K562 (cell line): Measurements from ENCODE around the gene ZFYVE19. TPM values are rescaled to one million over a fixed set of nuclear protein-coding genes. Genes with fewer than 3 reads are reported as not detected.

Experiments used
- ASH1L ChIP-seq: fragments of 450-650 bp; IDR thresholded peaks from 2 replicates; pipeline ENCODE4 v1.6.1; 2018; ENCODE audit warnings: borderline replicate concordance, mild to moderate bottlenecking, low read depth; ENCODE audit not compliant: partially characterized antibody
- ATF3 ChIP-seq, 2 experiments: fragments of 450-650 bp in 1 of 2; sonication (generic) in 1 of 2; formaldehyde crosslinking in 1 of 2; IDR thresholded peaks in 1 of 2; conservative IDR thresholded peaks in 1 of 2; 2 replicates each; pipeline versions ENCODE4 v1.6.1 to v1.8.1; 2016 to 2023; ENCODE audit warnings: mild to moderate bottlenecking in 2 of 2, moderate library complexity in 2 of 2, inconsistent platforms in 1 of 2, missing genetic modification reagents in 1 of 2
- CREM ChIP-seq: IDR thresholded peaks from 2 replicates; pipeline ENCODE4 v1.6.1; 2014; ENCODE audit warnings: antibody characterized with exemption, low read depth
- CTBP1 ChIP-seq: fragments of 450-650 bp; IDR thresholded peaks from 2 replicates; pipeline ENCODE4 v1.6.1; 2016; ENCODE audit warnings: borderline replicate concordance
- ID3 ChIP-seq, 2 experiments: fragments of 250-450 bp in 1 of 2; fragments of 450-650 bp in 1 of 2; sonication (Bioruptor Pico) in 1 of 2; IDR thresholded peaks; 2 replicates each; pipeline versions ENCODE4 v1.6.1 to v1.8.0; 2016 to 2021; ENCODE audit warnings: mild to moderate bottlenecking in 2 of 2, moderate library complexity in 2 of 2, missing compliant biosample characterization in 1 of 2, missing genetic modification characterization in 1 of 2
- PCBP1 ChIP-seq: fragments of 200-400 bp; formaldehyde crosslinking; IDR thresholded peaks from 2 replicates; pipeline ENCODE4 v1.6.1; 2018; ENCODE audit warnings: mild to moderate bottlenecking, low read depth, low read length; ENCODE audit not compliant: poor library complexity, severe bottlenecking
- PHB ChIP-seq: fragments of 250-450 bp; sonication (Bioruptor Pico); IDR thresholded peaks from 2 replicates; pipeline ENCODE4 v1.5.0; 2021
- PREB ChIP-seq: sonication (generic); formaldehyde crosslinking; IDR thresholded peaks from 2 replicates; pipeline ENCODE4 v1.8.1; 2023; ENCODE audit warnings: mild to moderate bottlenecking, missing genetic modification reagents
- RBBP5 ChIP-seq: fragments of 200-600 bp; sonication (generic); IDR thresholded peaks from 2 replicates; pipeline ENCODE4 v1.6.1; 2012; ENCODE audit warnings: borderline replicate concordance, mild to moderate bottlenecking, low read length, control low read depth, inconsistent platforms; ENCODE audit not compliant: insufficient read depth, poor library complexity, severe bottlenecking
- TCF7 ChIP-seq: sonication (generic); IDR thresholded peaks from 2 replicates; pipeline ENCODE4 v1.6.1; 2016; ENCODE audit warnings: antibody characterized with exemption, borderline replicate concordance
- THRA ChIP-seq: fragments of 450-650 bp; IDR thresholded peaks from 2 replicates; pipeline ENCODE4 v1.6.1; 2017; ENCODE audit warnings: mild to moderate bottlenecking, moderate library complexity
- THRB ChIP-seq: fragments of 450-650 bp; formaldehyde crosslinking; conservative IDR thresholded peaks from 2 replicates; pipeline ENCODE4 v1.4.0; 2022; ENCODE audit warnings: mild to moderate bottlenecking, missing genetic modification characterization
- YBX1 ChIP-seq: fragments of 450-650 bp; IDR thresholded peaks from 2 replicates; pipeline ENCODE4 v1.7.1; 2016; ENCODE audit warnings: mild to moderate bottlenecking
- ZBTB7A ChIP-seq: IDR thresholded peaks from 2 replicates; pipeline ENCODE4 v1.6.1; 2011; ENCODE audit warnings: low read depth, mild to moderate bottlenecking, low read length, moderate library complexity, borderline replicate concordance; ENCODE audit not compliant: control insufficient read depth
- ZKSCAN8 ChIP-seq: fragments of 200-800 bp; sonication (Bioruptor generic); IDR thresholded peaks from 2 replicates; pipeline ENCODE4 v1.6.1; 2016; ENCODE audit warnings: missing genetic modification characterization, missing compliant biosample characterization
- ZNF143 ChIP-seq: sonication (generic); formaldehyde crosslinking; IDR thresholded peaks from 2 replicates; pipeline ENCODE4 v1.9.0; 2022; ENCODE audit warnings: mild to moderate bottlenecking, missing genetic modification reagents
- ZNF165 ChIP-seq: fragments of 250-450 bp; sonication (Bioruptor Pico); IDR thresholded peaks from 2 replicates; pipeline ENCODE4 v1.4.0; 2020; ENCODE audit warnings: borderline replicate concordance
- ZNF175 ChIP-seq: fragments of 200-800 bp; sonication (Bioruptor generic); IDR thresholded peaks from 2 replicates; pipeline ENCODE4 v1.6.1; 2016; ENCODE audit warnings: low read depth, mild to moderate bottlenecking, missing genetic modification characterization, missing compliant biosample characterization
- ZNF584 ChIP-seq: fragments of 200-800 bp; sonication (Bioruptor generic); IDR thresholded peaks from 2 replicates; pipeline ENCODE4 v1.6.1; 2016; ENCODE audit warnings: low read depth, mild to moderate bottlenecking, missing genetic modification characterization, missing compliant biosample characterization
- ZNF766 ChIP-seq: fragments of 200-800 bp; sonication (Bioruptor generic); conservative IDR thresholded peaks from 2 replicates; pipeline ENCODE4 v1.6.1; 2016; ENCODE audit warnings: missing genetic modification characterization, missing compliant biosample characterization
- polyA plus RNA-seq, 8 experiments: library from polyadenylated mRNA; depleted of rRNA in 4 of 8; stranded (reverse) in 5 of 8; unstranded in 3 of 8; fragments of >200 nt; fragmentation: Nextera tagmentation in 2 of 8; fragmentation: Illumina TruSeq in 1 of 8; extraction: Ambion mirVana in 2 of 8; extraction: Trizol in 1 of 8; gene quantifications; 2 replicates each; pipeline versions ENCODE4 v1.2.1 to v1.2.3, GENCODE V29; 2011 to 2014; ENCODE audit warnings: inconsistent platforms in 1 of 8, missing spikeins in 1 of 8
- total RNA-seq, 7 experiments: library from RNA; depleted of rRNA in 6 of 7; stranded (reverse); fragments of >200 nt in 6 of 7; fragmentation: Illumina TruSeq in 2 of 7; extraction: Trizol in 2 of 7; gene quantifications; 2 replicates each; pipeline versions ENCODE4 v1.2.1 to v1.2.3, GENCODE V29; 2011 to 2021; ENCODE audit warnings: low replicate concordance in 1 of 7

ZFYVE19 gene
- total and polyA plus RNA-seq, 9 of the 15 experiments (the other 6 are each of a cell fraction or from before 2014, with no cell fraction given): 1.5 to 36.8 (median 19.9) TPM

GRCh38 chr15:40807028-40807887 is at the start of gene ZFYVE19, which contains the start of gene DNAJC17 (continued):
- TF ChIP-seq THRA: no peak
- TF ChIP-seq ZNF175: peak; percentile 77; the same call in 1 of the 2 replicates
- TF ChIP-seq ZNF584 (CRISPR knock-in tag): 0 out of 2 replicates have a peak, but pooled peaks have one; percentile 42
- 0 out of 2 replicates have a peak, but pooled peaks have one; percentile 13 for TF ChIP-seq TCF7
- peak; percentile 93 for TF ChIP-seq CREM
- no peak for TF ChIP-seq ID3 (CRISPR knock-in tag; IDR thresholded peaks at IDR 0.05)
- 0 out of 2 replicates have a peak, but pooled peaks have one; percentile 29 for TF ChIP-seq ID3 (tag; IDR thresholded peaks at IDR 0.05)
- no peak for TF ChIP-seq ZKSCAN8
- peak; percentile 99 for TF ChIP-seq ZNF143 (CRISPR knock-in tag)
- no peak for TF ChIP-seq YBX1
- TF ChIP-seq PREB (CRISPR knock-in tag): no peak
- TF ChIP-seq PHB (CRISPR knock-in tag): 0 out of 2 replicates have a peak, but pooled peaks have one; percentile 40
- TF ChIP-seq ZNF165: peak; percentile 37; the same call in 1 of the 2 replicates
- TF ChIP-seq ZBTB7A: peak; percentile 64; the same call in 1 of the 2 replicates
- TF ChIP-seq CTBP1: peak; percentile 45; the same call in 1 of the 2 replicates
- TF ChIP-seq ATF3 (IDR thresholded peaks at IDR 0.05): no peak
- 0 out of 2 replicates have a peak, but pooled peaks have one; percentile 42 for TF ChIP-seq ATF3 (CRISPR knock-in tag; conservative IDR thresholded peaks at IDR 0.05)
- 0 out of 2 replicates have a peak, but pooled peaks have one; percentile 37 for TF ChIP-seq THRB (CRISPR knock-in tag)
- peak; percentile 84 for TF ChIP-seq RBBP5
- TF ChIP-seq ASH1L: peak; percentile 41
- peak; percentile 35 for TF ChIP-seq PCBP1
- peak; percentile 92 for TF ChIP-seq ZNF766 (CRISPR knock-in tag)
